Measurements from ENCODE around the gene MYB. TPM values are rescaled to one million over a fixed set of nuclear protein-coding genes. Genes with fewer than 3 reads are reported as not detected.

Gene MYB
- total and polyA plus RNA-seq, 2 of the 4 experiments (the other 2 are of a cell fraction), result 0.44 to 0.90 TPM

GRCh38 chr6:135229996-135230395 is 48.9 kb downstream of the MYB start:
- TF ChIP-seq POLR2A (IDR thresholded peaks at IDR 0.05; ENCODE audit: low read depth, low read length) (no peak), MAFK (IDR thresholded peaks at IDR 0.05; ENCODE audit: low read depth, low read length) (no peak), CHD1 (IDR thresholded peaks at IDR 0.05; ENCODE audit: low read depth, low read length) (no peak), CEBPB (IDR thresholded peaks at IDR 0.05; ENCODE audit: low read depth, low read length) (no peak), RAD21 (IDR thresholded peaks at IDR 0.05; ENCODE audit: low read length) (no peak), SMC3 (IDR thresholded peaks at IDR 0.05; ENCODE audit: low read depth, low read length) (no peak), RFX5 (IDR thresholded peaks at IDR 0.05; ENCODE audit: low read depth, low read length) (no peak), BHLHE40 (IDR thresholded peaks at IDR 0.05; ENCODE audit: low read depth, low read length) (no peak), FOS (IDR thresholded peaks at IDR 0.05; ENCODE audit: low read depth, low read length) (no peak), RCOR1 (IDR thresholded peaks at IDR 0.05; ENCODE audit: insufficient replicate concordance, low read length) (no peak)
- TF ChIP-seq, protein P1, sequence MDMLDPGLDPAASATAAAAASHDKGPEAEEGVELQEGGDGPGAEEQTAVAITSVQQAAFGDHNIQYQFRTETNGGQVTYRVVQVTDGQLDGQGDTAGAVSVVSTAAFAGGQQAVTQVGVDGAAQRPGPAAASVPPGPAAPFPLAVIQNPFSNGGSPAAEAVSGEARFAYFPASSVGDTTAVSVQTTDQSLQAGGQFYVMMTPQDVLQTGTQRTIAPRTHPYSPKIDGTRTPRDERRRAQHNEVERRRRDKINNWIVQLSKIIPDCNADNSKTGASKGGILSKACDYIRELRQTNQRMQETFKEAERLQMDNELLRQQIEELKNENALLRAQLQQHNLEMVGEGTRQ (IDR thresholded peaks at IDR 0.05; ENCODE audit: low read depth, low read length), result no peak
- no peak overlapping the region for H2BK20ac ChIP-seq (ENCODE audit: low read depth, low read length)
- H3K27me3 ChIP-seq (ENCODE audit: control insufficient read depth, insufficient read depth, low read length), result 0 out of 2 replicates have a peak, but pooled peaks cover 2% of the 10 kb centered on the region
- intact Hi-C loops (cut with micrococcal nuclease), result no loop called here
- DNase-seq (no peak), ATAC-seq (ENCODE audit: low read depth) (no peak)
- H2AFZ ChIP-seq (replicated peaks; ENCODE audit: low read length, poor library complexity), result no peak overlapping the region
- H3K36me3 ChIP-seq (ENCODE audit: control insufficient read depth, insufficient read depth, low read length), result no peaks in the 10 kb centered on the region
- no peaks in the 10 kb centered on the region for H3K4me1 ChIP-seq (ENCODE audit: control insufficient read depth, insufficient read depth, low read length)
- dilution Hi-C loops (cut with HindIII; ENCODE audit: low sequenced_read_pairs, unreplicated experiment), result no loop called here
- no peak overlapping the region for H2AK5ac ChIP-seq (ENCODE audit: low read depth, low read length)
- no peak overlapping the region for H3K18ac ChIP-seq (ENCODE audit: low read depth, low read length)
- in situ Hi-C loops (cut with MboI; ENCODE audit: low sequenced_read_pairs), result no loop called here
- H3K4me2 ChIP-seq (ENCODE audit: low read depth, low read length), result no peak overlapping the region
- no peak overlapping the region for H3K4ac ChIP-seq (ENCODE audit: low read depth, low read length)
- ChIA-PET POLR2A (ENCODE audit: unreplicated experiment) (no interaction called here), CTCF (no interaction called here)
- H3K23ac ChIP-seq (ENCODE audit: low read depth, low read length), result no peak overlapping the region
- WGBS, 2 experiments (ENCODE audit: extremely low coverage in 2 of 2, insufficient read length in 1 of 2), result no CpG with 5 or more reads among the region's 2 CpGs
- no peak overlapping the region for H4K5ac ChIP-seq (ENCODE audit: low read depth, low read length)
- H3K9ac ChIP-seq (ENCODE audit: low read depth, low read length), result no peak overlapping the region
- H4K20me1 ChIP-seq (ENCODE audit: insufficient read depth, low read length), result no peaks in the 10 kb centered on the region
- no peak overlapping the region for H2BK120ac ChIP-seq (ENCODE audit: low read depth, low read length)
- BruUV-seq (replicated peaks), result no TSS peak
- no peaks in the 10 kb centered on the region for H3K9me3 ChIP-seq (ENCODE audit: control insufficient read depth, insufficient read depth, low read length)
- H3K27ac ChIP-seq (ENCODE audit: insufficient read depth, low read length), result no peak overlapping the region
- H2BK15ac ChIP-seq (ENCODE audit: low read depth, low read length), result no peak overlapping the region
- no peaks in the 10 kb centered on the region for H3K79me1 ChIP-seq (ENCODE audit: low read depth in 1 of 2, low read length in 2 of 2)
- no peak overlapping the region for H2AK9ac ChIP-seq (replicated peaks; ENCODE audit: low read depth, low read length, poor library complexity)
- no peak overlapping the region for H3K14ac ChIP-seq (replicated peaks; ENCODE audit: low read depth, low read length)
- no peak overlapping the region for H4K8ac ChIP-seq (ENCODE audit: low read depth in 2 of 2, low read length in 2 of 2)
- H3K56ac ChIP-seq (ENCODE audit: extremely low read depth, insufficient read depth, low read length), result no peak overlapping the region
- peaks cover 3% of the 10 kb centered on the region; the same call in 1 of the 2 replicates for H3K9me1 ChIP-seq (ENCODE audit: insufficient read depth, low read length)
- H3K4me3 ChIP-seq (ENCODE audit: insufficient read depth, low read depth, low read length), result no peak overlapping the region
- no peak overlapping the region for H2BK5ac ChIP-seq (ENCODE audit: low read depth, low read length, poor library complexity, severe bottlenecking)
- no peak overlapping the region for H4K91ac ChIP-seq (ENCODE audit: insufficient read depth, low read depth, low read length)

Measured in IMR-90 (cell line).